ENCODE measurements around the gene ARMC6.

The ARMC6 gene

DNA sequence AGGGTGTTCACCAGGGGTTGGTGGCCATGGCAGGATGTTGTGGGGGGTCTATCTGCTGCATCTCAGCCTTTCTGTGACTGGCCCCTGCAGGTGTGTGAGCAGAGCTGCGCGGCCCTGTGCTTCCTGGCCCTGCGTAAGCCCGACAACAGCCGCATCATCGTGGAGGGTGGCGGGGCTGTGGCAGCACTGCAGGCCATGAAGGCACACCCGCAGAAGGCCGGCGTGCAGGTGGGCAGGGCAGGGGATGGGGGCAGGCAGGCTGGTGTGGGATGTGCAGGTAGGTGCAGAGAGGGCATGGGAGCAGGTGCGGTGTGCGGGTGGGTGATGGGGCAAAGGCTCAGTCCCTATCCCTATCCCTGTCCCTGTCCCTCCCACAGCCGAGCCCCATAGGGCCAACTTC, 22.3 kb downstream of the ARMC6 start:
- no peak for DNase-seq

DNA sequence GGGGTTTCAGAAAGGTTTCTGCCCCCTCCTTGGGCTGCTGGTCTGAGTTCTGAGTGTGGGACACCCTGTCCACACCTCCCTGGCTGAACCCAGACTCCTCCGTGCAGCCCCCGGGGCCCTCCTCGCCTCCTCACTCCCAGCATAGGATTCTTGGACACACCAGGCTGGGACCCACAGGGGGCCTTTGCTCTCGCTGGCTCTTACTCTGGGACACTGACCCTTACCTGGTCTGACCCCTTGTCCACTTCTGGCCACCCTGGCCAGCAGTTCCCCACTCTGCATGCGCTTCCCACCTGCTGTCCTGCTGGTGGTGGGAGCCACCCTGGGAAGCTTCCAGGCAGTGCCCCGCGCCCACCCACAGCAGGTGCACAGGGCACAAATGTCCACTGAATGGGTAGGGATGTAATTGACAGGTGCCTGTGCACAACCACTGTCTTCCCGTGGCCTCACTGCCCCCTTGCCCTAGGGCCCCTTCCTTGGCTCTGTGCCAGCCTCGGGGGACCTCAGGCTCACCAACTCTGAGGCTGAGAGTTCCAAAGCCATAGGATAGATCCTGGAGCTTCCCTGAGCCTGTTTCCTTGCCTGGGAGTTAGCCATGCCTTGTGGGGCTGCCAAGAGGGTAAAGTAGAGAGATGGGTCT, 23.4 kb downstream of the ARMC6 start:
- DNase-seq, result no peak

DNA sequence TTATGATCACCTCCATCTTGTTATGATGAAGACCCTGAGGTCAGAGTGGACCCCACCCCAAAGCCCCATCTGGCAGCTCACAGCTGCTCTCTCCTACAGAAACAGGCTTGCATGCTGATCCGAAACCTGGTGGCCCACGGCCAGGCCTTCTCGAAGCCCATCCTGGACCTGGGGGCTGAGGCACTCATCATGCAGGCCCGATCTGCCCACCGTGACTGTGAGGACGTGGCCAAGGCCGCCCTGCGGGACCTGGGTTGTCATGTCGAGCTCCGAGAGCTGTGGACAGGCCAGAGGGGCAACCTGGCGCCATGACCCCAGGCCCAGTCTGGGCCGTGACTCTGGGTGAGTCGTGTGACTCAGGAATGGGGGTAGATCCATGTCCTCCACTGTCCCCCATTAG, 23.9 kb downstream of the ARMC6 start:
- DNase-seq, result no peak

DNA sequence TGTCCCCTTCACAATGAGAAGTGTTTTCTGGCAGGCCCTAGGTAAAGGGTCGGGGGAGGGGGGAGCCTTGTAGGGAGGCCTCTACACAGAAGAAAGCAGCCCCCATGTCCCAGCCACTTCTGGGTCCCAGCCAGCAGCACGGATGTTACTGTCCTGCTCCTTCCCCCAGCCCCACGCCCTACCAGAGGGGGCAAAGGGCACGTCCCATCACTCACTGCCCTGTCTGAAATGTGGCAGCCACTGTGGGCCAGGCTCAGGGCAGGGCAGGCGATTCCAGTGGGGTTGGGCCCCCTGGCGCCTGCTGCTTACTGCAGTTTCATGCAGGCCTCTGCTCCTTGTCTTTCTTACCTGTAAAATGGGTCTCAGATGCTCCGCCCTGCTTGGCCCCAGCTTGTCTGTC, 24.3 kb downstream of the ARMC6 start:
- no peak for DNase-seq

DNA sequence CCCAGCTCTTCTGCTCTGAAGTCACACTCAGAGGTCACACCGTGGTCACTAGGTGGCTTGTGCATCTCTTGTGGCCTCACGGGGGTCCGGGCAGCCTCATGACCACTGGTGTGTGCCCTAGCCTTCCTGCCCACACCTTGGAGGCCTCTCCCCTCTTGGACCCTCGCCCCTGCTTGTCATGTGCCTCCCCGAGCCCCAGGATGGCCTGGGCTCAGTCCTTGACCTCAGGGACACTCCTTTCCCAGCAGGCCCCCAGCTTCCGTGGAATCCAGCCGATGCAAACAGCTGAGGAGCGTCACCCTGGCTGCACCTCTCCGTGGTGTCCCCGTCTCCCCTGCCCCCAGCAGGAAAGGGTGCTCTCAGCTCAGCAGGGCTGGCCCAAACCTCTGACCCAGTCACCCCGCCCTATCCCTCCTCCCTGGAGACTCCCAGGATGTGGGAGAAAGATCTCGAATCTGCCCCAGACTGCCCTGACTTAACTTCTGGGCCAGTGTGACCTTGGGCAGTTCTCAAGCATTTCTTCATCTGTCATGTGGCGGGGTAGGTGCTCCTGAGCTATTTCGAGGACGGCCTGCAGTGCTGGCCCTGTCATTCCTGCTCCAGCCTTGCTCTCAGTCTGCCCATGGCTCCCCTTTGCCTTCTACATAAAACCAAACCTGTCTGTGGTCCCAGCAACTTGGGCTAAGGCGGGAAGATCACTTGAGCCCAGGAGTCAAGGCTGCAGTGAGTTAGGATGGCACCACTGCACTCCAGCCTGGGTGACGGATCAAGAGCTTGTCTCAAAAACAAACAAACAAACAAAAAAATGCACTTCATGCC, 25.8 kb downstream of the ARMC6 start:
- no peak for DNase-seq

DNA sequence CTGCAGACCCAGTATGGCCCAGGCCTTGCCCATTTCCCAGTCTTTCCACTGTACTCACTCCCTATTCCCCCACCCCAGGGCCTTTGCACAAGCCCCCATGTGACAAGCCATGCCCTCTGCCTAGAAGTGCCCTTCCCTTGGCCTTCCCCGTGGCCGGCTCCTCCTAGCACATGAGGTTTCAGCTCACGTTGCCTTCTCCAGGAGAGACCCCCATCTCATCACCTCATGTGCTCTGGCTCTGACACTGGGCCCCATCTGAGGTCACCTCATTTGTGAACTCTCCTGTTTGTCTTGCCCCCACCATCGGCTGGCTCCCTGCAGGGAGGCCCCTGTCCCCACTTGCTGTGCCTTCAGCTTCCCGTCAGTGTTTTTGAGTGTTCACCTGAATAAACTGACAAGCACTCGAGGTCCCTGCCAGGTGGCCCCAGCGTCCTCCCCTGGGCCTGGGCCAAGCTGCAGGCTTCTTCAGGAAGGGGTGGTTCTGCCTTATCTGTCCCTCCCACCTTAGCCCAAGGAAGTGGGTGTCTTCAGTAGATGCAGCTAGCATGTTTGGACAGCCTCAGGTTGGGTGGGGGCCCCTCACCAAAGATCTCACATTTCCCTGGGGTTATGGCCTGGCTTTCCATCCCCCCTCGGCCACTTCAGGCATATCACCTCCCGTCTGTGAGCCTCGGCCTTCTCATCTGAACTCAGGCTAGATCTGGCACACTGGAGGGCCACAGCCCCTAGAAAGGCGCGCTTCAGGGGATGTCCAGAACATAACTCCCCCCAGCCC, 26.6 kb downstream of the ARMC6 start:
- DNase-seq, result no peak

DNA sequence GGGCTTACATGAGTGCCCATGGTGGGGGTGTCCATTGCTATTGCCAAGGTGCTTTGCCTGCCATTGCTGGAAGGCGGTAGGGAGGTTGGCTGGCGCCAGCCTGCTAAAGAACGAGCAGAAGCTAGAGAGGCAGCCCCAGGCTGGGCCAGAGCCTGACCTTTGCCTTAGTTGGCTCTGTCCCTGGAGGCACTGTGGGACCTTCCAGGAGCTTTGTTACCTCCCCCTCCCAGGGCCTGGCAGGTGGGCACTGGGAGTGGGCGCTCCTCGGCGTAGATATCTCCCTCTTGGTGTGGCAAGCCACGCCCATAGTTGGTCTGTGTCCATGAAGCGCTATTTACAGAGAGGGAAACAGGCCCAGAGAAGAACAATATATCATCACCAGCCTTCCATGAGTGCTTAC, 28.1 kb downstream of the ARMC6 start:
- DNase-seq, result no peak

DNA sequence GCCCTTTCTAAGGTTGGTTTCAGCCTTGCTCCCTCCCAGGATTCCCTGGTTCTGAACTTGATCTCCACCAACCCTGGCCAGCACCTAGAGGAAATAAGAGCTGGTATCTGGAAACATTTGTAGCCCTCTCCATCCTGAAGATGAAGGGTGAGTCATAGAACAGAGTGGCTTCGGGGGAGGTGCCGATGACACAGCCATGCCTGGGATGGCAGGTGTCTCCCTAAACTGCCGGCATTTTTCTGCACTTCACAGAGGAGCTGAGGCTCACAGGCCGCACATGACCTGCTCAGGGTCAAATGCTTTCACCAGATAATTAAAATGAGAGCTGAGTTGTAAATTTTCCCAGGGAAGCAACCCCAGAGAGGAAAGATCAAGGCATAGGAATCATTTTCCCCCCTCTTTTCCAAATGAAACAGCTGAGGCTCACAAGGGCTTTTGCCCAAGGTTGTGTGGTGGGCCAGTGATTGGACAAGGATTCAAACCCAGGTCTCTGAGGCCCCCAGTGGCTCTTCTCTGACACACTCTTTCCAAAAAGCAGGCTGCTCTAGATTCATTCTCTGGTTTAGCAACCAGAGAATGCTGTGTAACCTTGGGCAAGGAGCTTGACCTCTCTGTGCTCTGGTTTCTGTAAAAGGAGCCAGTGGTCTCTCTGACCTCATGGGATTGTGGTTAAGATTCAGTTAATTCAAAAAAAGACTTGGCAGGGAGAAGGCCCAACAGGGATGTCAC, 29.2 kb downstream of the ARMC6 start:
- DNase-seq, result no peak

DNA sequence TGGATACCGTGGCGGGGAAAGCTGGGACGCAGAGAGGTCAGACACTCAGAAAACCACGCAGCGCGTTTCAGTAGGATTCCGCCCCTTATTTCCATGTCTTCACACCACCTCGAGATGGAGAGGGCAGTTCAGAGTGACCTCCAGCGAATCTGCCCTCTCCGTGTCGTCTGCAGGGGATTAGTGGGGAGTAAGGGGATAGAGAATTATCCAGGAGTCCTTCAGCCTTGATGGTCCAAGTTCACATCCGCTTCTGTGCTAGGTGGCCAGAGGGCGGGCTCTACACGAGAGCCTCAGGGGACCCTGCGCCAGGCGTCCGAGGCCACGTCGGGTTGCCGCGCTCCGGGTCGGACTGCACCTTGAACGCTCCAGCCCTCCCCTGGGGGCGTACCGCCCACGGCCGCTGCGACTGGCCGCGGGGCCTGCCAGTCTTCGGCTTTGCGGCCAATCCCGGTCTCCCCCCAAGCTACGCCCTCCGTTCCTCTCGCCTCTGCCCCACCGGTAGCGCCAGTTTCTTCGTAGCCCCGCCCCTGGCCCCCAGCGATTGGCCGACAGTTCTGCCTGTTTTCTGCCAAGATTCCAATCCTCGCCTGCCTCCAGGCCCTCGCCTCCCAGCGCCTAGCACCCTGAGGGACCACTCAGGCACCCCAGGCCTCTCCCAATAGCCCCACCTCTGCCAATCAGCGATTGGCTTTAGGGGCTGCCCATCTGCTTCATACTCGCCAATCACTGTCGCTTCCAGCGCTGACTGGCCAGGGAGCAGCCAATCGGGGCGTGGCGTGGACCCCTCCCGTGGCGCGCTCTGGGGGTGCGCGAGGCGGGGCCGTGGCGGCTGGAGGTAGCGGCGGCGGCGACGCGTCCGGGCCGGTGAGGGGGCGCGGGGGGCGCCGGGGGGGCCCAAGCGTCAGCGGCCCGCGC, 30.0 kb downstream of the ARMC6 start, which contains the start of gene SLC25A42:
Gene SLC25A42, plus strand, starts transcription at position 812 of the 915 bp plus-strand sequence. CDS start 32,131 bp downstream, outside the sequence.
- DNase-seq, result peak; percentile 99

DNA sequence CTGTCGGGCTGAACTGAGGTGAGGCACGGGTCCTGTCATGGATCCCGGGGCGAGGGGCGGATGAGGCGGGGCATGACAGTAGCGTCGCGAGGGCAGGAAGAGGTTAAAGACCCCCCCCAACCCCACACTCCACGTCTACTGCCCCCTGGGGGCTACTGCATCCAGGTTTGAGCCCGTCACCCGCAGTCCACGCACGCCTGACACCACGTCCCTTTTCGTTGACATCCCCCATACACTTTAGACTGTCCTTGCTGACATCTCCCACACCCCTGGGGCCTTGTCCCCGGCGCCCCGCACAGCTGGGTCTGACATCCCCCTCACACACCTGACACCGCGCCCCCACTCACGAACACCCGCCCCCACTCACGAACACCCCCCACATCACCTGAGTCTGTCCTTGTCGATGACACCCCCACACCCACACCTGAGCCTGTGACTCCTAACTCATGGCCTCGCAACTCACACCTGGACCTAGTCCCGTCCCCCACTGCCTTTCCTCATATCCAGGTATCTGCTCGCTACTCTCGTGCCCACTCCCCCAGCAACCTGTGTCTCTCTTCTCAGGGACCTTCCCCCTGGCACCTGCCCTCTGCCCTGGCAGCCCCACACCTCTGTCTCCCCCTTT, 30.8 kb downstream of the ARMC6 start:
- no peak for DNase-seq

DNA sequence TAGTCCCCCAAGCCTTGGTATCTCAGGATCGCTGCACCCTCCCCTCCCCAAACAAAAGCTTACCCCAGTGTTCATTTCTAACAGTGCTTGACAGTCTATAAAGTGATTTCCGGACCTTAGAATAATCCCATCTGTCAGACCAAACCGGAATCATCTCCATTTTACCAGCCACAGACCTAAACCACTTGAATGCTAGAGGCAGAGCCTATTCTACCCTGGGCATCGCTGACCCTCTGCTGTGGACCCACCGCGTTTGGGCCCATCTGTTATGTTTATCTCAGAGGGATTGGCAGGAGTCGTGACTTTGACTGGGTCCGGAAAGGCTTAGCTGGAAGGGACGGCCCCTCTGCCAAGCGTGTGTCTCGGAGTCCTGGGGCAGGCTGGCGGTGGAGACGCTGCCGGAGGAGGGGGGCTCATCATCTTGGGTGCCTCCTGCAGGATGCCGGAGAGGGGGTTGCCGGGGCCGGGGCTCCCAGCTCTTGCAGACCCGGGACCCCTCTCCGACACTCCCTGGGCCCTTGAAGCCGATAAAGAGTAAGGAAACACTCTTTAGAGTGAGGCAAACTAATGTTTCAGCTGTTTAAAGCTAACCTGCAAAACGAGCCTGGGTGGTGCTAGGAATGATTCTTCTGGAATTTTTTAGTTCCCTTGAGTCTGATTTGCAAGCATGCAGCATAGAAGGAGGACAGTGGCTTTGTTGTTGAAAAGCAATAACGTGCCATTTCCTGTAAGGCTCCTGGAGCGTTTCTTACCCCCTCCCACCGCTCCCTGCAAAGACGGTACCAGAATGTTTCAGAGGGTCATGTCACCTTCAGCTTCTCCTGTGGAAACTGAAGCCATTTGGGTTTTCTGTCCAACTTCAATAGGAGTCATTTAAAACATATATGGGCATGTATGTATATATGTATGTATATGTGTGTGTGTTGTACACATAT, 31.7 kb downstream of the ARMC6 start:
- DNase-seq, result no peak

DNA sequence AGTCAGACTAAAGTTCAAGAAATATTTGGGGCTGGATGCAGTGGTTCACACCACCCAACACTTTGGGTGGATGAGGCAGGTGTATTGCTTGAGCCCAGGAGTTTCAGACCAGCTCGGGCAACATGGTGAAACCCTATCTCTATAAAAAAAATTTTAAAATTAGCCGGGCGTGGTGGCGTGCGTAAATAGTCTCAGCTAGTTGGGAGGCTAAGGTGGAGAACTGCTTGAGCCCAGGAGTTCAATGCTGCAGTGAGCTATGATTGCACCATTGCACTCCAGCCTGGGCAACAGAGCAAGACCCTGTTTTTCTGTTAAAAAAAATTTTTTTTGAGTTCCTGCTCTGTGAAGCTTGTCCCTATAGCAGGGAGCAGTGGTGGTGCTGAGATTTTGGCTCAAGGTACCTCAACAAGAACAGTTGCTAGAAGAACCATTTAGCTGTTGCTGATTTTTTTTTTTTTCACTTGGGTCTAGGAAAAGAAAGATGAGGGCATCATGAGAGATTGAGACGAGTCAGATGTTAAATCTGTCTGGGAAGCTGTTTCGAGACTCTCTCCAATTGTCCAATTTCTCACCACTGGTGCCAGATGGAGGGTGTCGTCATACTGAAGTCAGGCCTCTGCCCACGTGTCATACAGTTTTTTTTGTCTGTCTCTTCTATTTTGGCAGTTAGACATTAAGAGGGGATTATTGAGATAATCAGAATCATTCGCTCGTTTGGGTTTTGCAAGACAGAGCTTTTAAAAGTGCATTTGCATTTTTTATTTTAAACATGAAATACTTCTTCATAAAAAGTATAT, 34.1 kb downstream of the ARMC6 start:
- no peak for DNase-seq

DNA sequence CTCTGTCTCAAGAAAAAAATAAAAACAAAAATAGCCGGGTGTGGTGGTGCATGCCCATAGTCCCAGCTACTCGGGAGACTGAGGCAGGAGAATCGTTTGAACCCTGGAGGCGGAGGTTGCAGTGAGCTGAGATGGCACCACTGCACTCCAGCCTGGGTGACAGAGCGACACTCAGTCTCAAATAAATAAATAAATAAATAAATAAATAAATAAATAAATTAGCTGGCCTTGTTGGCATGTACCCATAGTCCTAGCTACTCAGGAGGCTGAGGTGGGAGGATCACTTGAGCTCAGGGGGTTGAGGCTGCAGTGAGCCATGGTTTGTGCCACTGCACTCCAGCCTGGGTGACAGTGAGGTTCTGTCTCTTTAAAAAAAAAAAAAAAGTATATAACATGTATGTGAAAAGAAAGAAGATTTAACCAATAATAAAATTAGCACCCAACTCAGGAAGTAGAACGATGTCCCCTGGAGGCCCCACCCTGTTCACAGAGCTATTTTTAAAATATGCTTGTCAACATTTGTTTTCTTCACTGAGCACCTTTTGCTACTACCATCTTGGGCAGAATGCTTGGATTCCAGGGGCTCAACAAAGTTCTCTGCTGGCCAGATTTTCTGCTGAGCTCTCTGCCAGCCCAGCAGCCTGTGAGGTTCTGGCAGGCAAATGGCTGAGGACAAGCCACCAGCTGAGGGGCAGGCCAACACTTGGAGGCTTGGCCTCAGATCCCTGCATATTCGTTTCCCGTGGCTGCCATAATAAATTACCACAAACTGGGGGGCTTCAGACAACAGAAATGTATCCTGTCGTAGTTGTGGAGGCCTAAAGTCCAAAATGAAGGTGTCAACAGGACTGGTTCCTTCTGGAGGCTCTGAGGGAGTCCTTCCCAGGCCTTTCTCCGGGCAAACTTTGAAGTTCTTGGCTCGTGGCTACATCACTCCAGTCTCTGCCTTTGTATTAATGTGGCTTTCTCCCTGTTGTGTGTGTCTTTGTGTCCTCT, 35.6 kb downstream of the ARMC6 start:
- DNase-seq, result no peak

DNA sequence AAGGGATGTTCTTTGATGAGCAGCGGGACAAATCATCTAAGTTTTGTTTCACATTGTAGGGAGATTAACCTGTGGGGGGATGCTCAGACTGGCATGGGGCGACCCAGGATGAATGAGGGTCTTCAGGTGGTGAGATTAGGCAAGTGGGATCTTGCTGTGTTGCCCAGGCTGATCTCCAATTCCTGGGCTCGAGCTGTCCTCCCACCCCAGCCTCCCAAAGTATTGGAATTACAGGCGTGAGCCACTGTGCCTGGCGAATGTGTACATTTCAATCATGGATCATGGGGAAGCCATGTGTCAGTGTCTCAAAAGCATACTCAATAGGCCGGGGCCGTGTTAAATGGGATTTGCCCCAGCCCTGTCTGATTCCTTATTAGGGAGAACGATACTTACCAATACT, 38.5 kb downstream of the ARMC6 start:
- DNase-seq, result no peak

DNA sequence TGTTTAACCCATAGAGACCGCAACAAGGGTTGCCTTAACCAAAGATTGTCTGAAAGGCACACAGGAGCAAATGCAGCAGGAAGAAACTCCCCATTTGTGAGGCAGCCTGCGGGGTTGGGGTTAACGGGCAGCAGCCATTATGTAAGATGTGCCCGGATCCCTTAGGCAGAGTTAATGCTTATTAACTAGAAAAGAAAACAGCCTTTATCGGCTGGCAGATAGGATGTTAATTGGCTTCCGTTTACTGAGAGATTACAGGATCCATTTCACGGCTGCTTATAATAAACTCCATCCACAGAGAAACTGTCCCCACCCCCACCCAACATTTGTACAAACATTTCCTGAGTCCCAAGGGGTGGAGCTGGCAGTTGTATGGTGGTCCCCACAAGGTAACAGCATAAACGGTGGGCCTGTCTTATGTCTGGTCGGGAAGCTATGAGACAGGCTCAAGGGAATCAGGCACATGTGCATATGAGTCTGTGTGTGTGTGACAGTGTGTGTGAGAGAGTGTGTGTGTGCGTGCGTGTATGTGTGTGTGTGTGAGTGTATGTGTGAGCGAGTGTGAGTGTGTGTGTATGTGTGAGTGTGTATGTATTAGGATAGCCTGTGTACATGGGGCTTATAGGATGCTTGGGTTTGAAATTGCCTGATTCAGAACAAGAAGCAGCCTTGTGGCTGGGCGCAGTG, 40.9 kb downstream of the ARMC6 start:
- DNase-seq, result no peak

DNA sequence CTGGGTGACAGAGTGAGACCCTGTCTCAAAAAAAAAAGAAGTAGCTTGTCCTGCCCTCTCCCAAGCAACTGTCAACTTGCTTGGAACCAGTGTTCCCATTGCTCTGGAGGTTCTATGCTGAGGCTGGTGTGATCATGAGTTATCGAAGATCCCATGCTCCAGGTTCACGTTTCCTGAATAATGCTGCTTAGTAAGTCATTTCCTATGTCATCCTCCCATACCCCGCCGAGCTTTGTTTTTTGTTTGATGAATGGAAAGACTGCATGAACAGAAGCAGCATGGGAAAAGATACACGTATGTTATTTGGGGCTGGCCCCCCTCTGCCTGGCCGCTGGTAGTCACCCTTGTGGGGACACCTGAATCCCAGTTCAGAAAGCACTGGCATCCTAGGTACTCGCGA, 41.7 kb downstream of the ARMC6 start:
- DNase-seq, result no peak

DNA sequence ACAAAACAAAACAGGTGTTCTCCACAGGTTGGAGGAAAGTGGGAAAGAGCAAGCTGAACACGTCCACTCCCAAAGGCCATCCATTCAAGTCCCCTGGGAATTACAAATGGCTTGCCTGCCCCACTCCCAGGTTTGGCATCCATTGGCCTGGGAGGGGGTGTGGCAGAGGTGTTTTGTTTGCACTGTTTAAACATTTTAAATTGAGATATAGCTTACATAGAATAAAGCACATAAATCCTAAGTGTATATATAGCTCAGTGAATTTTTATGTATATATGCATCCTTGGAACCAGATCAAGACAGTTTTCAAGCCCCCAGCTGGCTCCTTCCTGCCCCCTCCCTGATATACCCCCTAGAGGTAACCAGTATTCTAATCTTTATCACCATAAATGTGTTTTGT, 43.1 kb downstream of the ARMC6 start:
- DNase-seq, result no peak

DNA sequence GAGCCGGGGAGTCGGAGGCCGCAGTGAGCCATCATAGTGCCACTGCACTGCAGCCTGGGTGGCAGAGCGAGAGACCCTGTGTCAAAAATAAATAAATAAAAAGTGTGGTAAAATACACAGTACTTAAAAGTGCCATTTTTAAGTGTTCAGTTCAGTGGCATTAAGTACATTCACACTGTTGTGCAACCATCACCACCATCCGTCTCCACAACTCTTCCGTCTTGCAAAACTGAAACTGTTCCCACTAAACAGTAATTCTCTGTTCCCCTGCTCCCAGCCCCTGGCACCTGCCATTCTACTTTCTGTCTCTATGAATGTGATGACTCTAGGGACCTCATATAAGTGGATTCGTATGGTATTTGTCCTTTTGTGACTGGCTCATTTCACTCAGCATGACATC, 43.7 kb downstream of the ARMC6 start:
- DNase-seq, result no peak
